NCI-H2171 treated with DMSO at 0.1 percent for 48 hours (cell line): ENCODE data around the gene PCDHGB6.
"Not testable (repeated sequence)": the region's sequence is repeated elsewhere in the genome, so short reads cannot be mapped to it uniquely, and the experiment has no call there.

Experiments used
- DNase-seq: peaks from one replicate; lab custom pipeline; 2025; lab: John Stamatoyannopoulos, UW

PCDHGB6 gene

DNA sequence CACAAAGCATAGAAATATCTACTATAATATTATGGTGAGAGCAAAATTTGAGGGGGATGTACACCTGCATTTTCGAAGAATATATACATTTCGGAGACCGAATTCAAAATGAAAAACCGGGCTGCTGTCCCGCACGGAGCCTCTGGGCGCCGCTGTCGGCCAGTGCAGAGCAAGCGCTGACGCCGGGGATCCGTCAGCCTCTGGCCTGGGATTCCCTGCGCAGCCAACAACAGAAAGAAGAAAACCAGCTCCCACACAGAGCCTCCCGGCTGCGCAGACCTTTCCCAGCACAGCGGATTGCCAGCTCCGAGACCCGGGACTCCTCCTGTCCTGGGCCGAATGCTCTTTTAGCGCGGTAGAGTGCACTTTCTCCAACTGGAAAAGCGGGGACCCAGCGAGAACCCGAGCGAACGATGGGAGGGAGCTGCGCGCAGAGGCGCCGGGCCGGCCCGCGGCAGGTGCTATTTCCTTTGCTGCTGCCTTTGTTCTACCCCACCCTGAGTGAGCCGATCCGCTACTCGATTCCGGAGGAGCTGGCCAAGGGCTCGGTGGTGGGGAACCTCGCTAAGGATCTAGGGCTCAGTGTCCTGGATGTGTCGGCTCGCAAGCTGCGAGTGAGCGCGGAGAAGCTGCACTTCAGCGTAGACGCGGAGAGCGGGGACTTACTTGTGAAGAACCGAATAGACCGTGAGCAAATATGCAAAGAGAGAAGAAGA is at the start of gene PCDHGB6:
Gene PCDHGB6 (plus strand): TSS at position 232 of the 716 bp plus-strand sequence. CDS start 182 bp downstream, at position 414.
- DNase-seq = not testable (repeated sequence)

DNA sequence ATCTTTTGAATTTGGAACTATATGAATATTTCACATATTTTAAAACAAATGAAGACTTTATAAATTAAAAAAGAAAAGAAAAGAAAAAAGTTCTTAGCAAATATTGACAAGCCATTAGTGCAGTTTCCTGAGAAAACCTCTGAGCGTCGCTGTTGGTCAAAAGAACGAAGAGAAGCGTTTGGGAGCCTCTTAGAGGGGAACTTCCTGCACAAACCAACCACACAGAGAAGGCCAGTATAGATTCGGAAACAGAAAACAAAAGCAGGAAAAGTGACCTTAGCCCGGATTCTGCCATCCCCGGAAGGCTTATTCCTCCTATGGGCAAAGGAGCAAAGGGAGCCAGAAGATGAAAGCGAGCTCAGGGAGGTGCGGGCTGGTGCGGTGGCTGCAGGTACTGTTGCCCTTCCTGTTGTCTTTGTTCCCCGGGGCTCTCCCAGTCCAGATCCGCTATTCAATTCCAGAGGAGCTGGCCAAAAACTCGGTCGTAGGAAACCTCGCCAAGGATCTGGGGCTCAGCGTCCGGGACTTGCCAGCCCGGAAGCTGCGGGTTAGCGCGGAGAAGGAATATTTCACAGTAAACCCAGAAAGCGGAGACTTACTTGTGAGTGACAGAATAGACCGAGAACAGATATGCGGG is 47.9 kb upstream of the PCDHGB6 start, which contains the start of gene PCDHGB2:
Gene PCDHGB2 (plus strand): TSS at position 205 of the 637 bp plus-strand sequence. CDS start 142 bp downstream, at position 347.
- DNase-seq = peak; percentile 15

DNA sequence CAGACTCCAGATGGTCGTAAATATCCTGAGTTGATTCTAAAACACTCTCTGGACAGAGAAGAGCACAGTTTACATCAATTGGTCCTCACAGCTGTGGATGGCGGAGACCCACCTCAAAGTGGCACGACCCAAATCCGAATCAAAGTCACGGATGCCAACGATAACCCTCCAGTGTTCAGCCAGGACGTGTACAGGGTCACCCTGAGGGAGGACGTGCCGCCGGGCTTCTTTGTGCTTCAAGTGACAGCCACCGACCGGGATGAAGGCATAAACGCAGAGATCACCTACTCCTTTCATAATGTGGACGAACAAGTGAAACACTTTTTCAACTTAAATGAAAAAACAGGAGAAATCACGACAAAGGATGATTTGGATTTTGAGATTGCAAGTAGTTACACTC is 47.1 kb upstream of the PCDHGB6 start:
- DNase-seq = no peak

DNA sequence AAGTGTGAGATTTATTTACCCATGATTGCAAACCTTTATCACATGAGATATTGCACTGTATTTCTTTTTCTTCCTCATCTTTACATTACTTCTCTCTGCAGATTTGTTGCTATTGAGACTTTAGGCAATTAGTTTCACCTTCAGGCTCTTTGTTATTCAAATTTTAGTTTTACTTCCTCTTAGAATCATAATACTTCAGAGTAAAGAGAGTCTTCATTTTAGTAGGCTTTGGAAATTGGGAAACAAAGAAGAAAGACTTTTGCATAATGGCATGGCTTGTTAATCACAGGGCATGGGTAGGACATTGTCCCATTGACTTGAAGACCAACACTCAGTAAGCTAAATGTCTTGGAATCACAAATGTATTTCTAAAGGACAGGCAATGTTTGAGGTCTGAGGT is 45.1 kb upstream of the PCDHGB6 start:
- DNase-seq = no peak

DNA sequence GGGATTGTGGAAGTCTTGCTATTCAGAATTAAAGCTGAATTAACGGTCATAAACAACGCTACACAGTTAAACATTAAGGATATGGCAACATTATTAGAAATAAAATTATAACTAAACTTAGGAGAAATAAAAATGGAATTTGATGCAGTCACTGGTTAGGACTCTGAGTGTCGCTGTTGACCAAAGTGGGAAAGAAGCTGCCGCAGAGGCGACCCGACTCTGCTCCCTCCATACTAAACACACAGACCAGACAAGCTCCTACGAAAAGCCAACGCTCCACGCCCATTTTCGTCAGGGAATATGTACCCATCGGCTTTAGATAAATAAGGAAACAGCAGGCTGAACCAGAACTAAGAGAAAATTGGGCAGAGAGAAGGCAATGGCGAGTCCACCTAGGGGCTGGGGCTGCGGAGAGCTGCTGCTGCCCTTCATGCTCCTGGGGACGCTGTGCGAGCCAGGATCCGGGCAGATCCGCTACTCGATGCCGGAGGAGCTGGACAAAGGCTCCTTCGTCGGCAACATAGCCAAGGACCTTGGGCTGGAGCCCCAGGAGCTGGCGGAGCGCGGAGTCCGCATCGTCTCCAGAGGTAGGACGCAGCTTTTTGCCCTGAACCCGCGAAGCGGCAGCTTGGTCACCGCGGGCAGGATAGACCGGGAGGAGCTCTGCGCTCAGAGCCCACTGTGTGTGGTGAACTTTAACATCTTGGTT is 43.7 kb upstream of the PCDHGB6 start, which contains the start of gene PCDHGA5:
Gene PCDHGA5 (plus strand): TSS at position 211 of the 709 bp plus-strand sequence. CDS start 169 bp downstream, at position 380.
- DNase-seq = no peak

DNA sequence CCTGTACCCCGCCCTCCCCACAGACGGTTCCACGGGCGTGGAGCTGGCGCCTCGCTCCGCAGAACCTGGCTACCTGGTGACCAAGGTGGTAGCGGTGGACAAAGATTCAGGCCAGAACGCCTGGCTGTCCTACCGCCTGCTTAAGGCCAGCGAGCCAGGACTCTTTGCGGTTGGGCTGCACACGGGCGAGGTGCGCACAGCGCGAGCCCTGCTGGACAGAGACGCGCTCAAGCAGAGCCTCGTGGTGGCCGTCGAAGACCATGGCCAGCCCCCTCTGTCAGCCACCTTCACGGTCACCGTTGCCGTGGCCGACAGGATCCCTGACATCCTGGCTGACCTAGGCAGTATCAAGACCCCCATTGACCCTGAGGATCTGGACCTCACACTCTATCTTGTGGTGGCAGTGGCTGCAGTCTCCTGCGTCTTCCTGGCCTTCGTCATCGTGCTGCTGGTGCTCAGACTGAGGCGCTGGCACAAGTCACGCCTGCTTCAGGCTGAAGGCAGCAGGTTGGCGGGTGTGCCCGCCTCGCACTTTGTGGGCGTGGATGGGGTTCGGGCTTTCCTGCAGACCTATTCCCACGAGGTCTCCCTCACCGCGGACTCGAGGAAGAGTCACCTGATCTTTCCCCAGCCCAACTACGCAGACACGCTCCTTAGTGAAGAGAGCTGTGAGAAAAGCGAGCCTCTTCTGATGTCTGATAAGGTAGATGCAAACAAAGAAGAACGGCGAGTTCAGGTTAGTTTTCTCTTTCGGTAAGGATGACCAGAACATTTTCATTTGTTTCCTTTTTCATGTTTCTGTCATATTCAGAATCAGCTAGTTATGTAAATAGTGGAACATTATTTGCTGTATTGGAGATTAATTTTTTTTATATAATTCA is 41.6 kb upstream of the PCDHGB6 start:
- DNase-seq = no peak

DNA sequence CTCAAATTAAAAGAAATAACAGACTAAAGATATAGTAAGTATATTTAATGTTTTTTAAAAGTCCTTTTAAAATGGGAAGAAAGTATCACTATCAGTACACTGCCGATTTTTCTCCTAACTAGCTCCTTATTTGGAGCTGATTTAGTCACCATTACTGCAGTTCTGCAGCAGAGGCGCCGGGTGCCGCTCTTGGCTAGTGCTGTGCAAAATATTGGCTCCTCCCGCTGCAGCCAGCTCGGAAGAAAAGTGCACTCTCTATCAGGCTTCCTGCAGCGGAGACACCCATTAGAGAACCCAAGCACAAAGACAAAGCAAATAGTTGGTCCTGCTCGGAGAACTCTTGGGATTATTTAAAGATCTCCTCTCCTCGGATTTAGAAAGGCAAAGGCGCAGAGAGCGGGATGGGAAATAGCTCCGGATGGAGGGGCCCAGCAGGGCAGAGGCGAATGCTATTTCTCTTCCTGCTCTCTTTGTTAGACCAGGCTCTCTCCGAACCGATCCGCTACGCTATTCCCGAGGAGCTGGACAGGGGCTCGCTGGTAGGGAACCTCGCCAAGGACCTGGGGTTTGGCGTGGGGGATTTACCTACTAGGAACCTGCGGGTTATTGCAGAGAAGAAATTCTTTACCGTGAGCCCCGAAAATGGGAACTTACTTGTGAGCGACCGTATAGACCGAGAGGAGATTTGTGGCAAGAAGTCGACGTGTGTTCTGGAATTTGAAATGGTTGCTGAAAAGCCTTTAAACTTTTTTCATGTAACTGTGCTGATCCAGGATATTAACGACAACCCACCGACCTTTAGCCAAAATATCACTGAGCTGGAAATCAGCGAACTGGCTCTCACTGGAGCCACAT is 37.6 kb upstream of the PCDHGB6 start, which contains the start of gene PCDHGB3:
Gene PCDHGB3 (plus strand): TSS at position 249 of the 855 bp plus-strand sequence. CDS start 153 bp downstream, at position 402.
- DNase-seq = no peak

DNA sequence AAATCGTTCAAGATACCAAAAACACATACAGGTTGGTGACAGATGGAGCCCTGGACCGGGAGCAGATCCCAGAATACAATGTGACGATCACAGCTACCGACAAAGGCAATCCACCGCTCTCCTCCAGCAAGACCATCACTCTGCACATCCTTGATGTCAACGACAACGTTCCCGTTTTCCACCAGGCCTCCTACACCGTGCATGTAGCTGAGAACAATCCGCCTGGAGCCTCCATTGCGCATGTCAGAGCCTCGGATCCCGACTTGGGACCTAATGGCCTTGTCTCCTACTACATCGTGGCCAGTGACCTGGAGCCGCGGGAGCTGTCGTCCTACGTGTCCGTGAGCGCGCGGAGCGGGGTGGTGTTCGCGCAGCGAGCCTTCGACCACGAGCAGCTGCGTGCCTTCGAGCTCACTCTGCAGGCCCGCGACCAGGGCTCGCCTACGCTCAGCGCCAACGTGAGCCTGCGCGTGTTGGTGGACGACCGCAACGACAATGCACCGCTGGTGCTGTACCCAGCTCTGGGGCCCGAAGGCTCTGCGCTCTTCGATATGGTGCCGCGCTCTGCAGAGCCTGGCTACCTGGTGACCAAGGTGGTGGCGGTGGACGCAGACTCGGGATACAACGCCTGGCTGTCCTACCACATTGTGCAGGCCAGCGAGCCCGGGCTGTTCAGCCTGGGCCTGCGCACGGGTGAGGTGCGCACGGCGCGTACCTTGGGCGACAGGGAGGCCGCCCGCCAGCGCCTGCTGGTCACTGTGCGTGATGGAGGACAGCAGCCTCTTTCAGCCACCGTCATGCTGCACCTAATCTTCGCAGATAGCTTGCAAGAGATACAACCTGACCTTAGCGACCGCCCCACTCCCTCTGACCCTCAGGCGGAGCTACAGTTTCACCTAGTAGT is 36.0 kb upstream of the PCDHGB6 start:
- no peak for DNase-seq

DNA sequence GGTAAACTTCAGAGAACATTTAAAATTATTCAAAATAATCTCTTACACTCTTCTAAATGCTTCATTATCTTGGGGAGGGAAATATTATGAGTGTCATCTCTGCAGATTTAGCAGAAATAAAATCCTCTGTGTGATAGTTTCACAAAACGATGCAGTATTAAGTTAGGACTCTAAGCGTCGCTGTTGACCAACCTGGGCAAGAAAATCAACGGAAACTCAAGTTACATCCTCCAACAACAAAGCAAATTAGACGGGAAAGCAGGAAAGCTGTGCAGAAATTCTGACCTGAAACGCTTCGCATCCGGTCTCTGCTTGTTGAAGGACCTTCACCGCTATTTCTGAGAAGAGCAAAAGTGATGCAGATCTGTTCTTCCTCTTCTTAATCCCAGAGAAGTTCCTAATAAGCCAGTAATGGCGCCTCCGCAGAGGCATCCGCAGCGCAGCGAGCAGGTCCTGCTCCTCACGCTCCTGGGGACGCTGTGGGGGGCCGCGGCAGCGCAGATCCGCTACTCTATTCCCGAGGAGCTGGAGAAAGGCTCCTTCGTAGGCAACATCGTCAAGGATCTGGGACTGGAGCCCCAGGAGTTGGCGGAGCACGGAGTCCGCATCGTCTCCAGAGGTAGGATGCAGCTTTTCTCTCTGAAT is 34.0 kb upstream of the PCDHGB6 start, which contains the start of gene PCDHGA6:
Gene PCDHGA6 (plus strand): TSS at position 219 of the 645 bp plus-strand sequence. CDS start 193 bp downstream, at position 412.
- no peak for DNase-seq

DNA sequence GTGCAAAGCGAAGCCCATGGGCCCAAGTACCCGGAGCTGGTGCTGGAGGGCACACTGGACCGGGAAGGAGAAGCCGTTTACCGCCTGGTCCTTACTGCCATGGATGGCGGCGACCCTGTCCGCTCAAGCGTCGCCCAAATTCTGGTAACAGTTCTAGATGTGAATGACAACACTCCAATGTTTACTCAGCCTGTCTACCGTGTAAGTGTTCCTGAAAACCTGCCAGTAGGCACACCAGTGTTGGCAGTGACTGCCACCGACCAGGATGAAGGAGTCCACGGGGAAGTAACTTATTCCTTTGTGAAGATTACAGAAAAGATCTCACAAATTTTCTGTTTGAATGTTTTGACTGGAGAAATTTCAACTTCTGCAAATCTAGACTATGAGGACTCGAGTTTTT is 33.2 kb upstream of the PCDHGB6 start:
- DNase-seq = no peak

DNA sequence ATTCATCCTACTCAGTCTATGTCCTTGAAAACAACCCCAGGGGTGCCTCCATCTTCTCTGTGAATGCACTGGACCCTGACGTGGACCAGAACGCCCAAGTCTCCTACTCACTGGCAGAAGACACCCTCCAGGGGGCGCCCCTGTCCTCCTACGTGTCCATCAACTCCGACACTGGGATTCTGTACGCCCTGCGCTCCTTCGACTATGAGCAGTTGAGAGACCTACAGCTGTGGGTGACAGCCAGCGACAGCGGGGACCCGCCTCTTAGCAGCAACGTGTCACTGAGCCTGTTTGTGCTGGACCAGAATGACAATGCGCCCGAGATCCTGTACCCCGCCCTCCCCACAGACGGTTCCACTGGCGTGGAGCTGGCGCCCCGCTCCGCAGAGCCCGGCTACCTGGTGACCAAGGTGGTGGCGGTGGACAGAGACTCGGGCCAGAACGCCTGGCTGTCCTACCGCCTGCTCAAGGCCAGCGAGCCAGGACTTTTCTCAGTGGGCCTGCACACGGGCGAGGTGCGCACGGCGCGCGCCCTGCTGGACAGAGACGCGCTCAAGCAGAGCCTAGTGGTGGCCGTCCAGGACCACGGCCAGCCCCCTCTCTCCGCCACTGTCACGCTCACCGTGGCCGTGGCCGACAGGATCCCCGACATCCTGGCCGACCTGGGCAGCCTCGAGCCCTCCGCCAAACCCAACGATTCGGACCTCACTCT is 32.2 kb upstream of the PCDHGB6 start:
- DNase-seq = not testable (repeated sequence)

DNA sequence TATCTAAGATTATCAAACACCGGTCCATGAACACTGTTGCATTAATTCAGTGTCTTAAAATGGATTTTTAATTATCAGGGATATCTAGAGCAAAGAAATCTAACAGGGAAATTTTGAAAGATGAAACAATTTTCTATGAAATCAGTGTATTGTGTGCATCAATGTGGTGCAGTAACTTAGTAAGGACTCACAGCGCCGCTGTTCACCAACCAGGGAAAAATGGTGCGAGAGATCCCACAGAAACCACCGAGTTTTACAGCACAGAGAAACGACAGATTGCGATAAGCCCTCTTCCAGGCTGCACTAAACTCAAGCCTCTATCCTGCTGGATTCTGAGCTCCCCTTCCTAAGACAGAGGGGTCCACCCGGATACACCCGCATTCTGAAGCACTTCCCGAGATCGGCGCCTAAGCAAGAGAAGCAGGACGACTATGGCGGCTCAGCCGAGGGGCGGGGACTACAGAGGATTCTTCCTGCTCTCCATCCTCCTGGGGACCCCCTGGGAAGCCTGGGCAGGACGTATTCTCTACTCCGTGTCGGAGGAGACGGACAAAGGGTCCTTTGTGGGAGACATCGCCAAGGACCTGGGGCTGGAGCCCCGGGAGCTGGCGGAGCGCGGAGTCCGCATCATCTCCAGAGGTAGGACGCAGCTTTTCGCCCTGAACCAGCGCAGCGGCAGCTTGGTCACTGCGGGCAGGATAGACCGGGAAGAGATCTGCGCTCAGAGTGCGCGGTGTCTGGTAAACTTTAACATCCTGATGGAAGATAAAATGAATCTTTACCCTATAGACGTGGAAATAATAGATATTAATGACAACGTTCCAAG is 25.1 kb upstream of the PCDHGB6 start, which contains the start of gene PCDHGA7:
Gene PCDHGA7 (plus strand): TSS at position 274 of the 826 bp plus-strand sequence. CDS start 158 bp downstream, at position 432.
- DNase-seq = no peak

DNA sequence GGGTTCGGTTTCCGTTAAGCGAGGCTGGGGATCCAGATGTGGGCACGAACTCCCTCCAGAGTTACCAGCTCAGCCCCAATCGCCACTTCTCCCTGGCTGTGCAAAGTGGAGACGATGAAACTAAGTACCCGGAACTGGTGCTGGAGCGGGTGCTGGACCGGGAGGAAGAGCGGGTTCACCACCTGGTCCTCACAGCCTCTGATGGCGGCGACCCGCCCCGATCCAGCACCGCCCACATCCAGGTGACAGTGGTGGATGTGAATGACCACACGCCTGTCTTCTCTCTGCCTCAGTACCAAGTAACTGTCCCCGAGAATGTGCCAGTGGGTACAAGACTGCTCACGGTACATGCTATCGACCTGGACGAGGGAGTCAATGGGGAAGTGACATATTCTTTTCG is 24.5 kb upstream of the PCDHGB6 start:
- DNase-seq = no peak

DNA sequence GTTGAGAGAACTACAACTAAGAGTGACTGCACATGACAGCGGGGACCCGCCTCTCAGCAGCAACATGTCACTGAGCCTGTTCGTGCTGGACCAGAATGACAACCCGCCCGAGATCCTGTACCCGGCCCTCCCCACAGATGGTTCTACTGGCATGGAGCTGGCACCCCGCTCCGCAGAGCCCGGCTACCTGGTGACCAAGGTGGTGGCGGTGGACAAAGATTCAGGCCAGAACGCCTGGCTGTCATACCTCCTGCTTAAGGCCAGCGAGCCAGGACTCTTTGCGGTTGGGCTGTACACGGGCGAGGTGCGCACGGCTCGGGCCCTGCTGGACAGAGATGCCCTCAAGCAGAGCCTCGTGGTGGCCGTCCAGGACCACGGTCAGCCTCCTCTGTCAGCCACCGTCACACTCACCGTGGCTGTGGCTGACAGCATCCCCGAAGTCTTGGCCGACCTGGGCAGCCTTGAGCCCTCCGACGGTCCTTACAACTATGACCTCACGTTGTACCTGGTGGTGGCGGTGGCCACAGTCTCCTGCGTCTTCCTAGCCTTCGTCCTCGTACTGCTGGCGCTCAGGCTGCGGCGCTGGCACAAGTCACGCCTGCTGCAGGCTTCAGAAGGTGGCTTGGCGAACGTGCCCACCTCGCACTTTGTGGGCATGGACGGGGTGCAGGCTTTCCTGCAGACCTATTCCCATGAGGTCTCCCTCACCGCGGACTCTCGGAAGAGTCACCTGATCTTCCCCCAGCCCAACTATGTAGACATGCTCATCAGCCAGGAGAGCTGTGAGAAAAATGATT is 23.2 kb upstream of the PCDHGB6 start:
- DNase-seq = no peak

DNA sequence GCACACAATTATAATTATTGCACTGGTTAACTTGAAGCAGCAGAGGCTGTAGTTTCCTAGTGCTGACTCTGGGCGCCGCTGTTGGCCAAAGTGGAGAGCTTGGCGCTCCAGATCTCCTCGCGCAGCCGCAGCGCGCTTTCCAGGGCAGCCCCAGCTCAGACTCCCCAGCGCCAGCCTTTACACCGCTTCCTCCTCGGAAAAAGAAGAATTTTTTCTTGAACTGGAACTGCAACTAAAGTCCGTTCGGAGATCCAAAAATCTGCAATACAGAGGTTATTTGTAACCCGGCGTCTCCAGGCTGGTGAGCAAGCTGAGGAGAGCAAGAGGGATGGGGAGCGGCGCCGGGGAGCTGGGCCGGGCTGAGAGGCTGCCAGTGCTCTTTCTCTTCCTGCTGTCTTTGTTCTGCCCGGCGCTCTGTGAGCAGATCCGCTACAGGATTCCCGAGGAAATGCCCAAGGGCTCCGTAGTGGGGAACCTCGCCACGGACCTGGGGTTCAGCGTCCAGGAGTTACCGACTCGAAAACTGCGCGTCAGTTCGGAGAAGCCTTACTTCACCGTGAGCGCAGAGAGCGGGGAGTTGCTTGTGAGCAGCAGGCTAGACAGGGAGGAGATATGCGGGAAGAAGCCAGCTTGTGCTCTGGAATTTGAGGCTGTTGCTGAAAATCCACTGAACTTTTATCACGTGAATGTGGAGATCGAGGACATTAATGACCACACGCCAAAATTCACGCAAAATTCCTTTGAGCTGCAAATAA is 20.1 kb upstream of the PCDHGB6 start, which contains the start of gene PCDHGB4:
Gene PCDHGB4 (plus strand): TSS at position 142 of the 755 bp plus-strand sequence. CDS start 187 bp downstream, at position 329.
- not testable (repeated sequence) for DNase-seq
